T1000 (cell line): Measurements from ENCODE around the gene LIPH.

ENCODE experiments used
- DNase-seq: peaks from one replicate; lab custom pipeline; 2025; ENCODE audit warnings: mixed read lengths; lab: John Stamatoyannopoulos, UW

LIPH gene

DNA sequence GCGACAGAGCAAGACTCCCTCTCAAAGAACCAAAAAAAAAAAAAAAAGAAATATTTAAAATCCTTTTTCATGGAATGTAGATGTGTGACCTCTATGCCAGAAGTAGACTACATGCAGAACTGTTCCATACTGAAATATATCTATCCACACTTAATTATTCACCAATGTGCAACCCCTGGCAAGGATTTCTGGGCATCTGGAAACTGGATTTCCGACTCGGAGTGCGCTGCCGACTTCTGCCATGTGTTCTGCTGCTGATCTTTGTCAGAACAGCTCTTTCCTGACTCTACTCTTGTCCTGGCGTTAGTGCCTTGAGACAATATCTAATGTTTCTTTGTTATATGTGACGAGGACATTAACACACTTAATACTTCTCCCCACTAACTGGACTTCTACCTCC is 11.7 kb downstream of the LIPH start:
- no peak for DNase-seq

DNA sequence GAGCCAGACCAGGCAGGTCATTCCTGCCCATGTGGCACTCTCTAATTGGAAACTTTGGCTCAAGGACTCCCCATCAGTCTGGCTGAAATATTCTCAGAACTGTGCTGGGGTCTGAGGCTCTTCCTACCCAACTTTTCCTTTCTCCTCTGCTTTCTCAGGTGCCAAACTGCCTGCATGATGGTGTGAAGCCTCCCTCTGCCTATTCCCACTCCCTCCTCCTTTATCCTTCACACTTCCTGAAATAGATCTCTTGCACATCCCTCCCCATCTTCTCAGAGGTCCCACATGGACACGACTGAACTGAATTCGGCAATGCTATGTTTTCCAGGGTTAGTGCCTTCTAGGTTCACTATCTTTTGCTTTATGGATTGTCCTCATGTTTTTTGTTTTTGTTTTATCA is 12.5 kb downstream of the LIPH start:
- DNase-seq, result no peak

DNA sequence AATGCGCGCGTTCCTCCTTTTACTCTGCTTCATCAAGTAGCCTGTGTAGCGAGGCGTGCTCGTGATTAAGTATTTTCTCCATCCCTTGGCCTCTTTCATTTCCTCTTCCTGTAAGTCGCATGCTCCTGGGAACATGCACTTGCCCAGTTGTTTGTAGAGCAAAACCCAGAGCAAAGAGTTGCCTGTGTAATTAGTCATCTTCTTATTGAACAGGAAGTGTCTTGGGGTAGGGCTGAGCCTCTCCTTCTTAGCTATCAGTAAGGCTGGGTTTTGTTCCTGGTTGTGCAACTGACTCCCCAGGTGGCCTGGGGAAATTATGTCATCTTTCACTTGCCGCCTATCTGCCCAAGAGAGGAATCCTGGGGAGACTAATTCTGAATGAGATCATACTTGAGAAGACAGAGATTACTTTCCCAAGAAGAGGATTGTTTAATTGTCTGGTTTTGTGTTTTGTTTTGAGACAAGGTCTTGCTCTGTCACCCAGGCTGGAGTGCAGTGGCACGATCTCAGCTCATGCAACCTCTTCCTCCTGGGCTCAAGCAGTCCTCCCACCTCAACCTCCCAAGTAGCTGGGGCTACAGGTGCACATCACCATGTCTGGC is 14.9 kb downstream of the LIPH start:
- DNase-seq, result peak; percentile 72

- no peak for DNase-seq
Measured at GRCh38 chr3:185534511-185534910, 17.9 kb downstream of the LIPH start.

- DNase-seq, result no peak
Measured at GRCh38 chr3:185532901-185533300, 19.5 kb downstream of the LIPH start.

- DNase-seq, result no peak
Measured at GRCh38 chr3:185530856-185531255, 21.5 kb downstream of the LIPH start.

DNA sequence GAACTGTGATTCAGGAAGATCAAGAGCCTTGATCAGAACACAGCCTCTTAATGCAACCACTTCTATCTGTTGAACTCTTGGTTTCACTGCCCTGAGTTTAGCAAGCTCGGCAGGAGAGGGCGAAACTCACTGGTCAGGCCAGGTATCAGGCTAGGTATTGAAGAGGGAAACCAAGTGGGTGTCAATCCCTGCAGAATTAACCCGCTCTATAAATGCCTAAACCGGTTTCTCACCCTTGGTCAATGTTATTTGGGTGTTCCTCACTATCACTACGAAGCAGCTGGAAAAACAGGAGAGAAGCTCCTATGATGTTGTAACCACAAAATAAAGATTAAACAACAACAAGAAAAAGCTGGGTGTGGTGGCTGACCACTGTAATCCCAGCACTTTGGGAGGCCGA is 23.9 kb downstream of the LIPH start:
- no peak for DNase-seq

- no peak for DNase-seq
Measured at GRCh38 chr3:185527364-185527763, 25.0 kb downstream of the LIPH start.

DNA sequence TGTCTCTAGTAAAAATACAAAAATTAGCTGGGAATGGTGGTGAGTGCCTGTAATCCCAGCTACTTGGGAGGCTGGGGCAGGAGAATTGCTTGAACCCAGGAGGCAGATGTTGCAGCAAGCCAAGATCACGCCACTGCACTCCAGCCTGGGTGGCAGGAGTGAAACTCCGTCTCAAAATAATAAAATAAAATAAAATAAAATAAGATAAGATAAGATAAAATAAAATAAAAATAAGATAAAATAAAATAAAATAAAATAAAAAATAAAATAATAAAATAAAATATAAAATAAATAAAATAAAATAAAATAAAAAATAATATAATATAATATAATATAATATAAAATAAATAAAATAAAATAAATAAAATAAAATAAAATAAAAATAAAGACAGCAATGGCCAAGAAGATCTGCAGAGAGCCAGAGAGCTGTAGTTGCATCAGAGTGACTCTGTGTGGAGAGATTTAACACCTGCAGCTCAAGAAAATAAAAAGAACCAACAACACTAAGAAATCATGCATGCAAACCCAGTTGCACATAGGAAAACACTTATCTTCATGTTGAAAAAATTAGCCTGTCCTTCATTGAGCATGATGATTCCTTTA is 25.9 kb downstream of the LIPH start:
- no peak for DNase-seq

GRCh38 chr3:185521349-185522138 is 30.8 kb downstream of the LIPH start:
- no peak for DNase-seq

GRCh38 chr3:185519021-185519420 is 33.4 kb downstream of the LIPH start:
- DNase-seq, result no peak

- no peak for DNase-seq
Measured at GRCh38 chr3:185517387-185518130, 34.8 kb downstream of the LIPH start.

DNA sequence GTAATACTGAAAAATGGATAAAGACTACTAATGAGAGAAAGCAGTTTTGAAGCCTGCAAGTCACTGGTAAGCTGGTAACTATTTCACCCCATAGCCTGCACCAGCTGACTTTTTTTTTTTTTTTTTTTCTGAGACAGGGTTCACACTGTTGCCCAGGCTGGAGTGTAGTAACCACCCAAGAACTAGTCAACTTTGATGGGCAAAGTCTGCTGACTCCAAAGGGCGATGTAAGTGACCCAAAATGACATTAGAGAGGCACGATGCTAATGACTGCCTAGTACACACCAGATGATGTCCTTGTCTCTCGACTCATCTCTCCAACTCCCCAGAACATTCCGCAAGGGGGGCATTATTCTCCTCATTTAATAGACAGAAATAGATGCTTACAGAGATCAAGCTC is 40.7 kb downstream of the LIPH start:
- DNase-seq, result no peak

DNA sequence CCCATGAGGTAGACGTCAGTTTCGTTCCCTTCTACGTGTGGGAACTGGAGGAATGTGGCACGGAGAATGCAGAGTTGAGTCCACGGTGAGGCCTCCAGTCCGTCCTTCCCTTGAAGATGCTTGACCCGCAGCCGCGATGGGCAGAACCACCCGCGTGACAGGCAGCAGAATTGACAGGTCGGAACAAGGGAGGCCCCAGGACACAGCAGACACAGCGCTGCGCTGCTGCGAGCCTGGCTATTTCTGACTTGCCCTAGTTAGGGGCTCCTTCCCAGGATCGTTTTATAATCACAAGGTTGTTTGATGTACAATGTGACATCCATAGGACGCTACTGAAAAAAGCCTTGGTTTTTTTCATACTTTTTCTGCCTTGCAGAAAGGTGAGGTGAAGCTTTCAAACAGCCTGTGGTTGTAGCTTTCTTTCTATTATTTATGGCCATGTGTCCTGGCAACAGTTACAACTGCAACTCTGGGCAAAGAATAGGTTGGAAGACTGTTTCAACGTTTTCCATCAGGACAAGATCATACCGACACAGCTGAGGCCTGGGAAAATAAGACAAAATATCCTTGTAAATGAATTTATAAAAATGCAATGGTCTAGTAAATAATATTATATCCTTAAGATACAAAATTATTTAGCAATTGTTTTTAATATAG is 43.9 kb downstream of the LIPH start:
- DNase-seq, result no peak

GRCh38 chr3:185507883-185508282 is 44.5 kb downstream of the LIPH start:
- DNase-seq, result no peak

DNA sequence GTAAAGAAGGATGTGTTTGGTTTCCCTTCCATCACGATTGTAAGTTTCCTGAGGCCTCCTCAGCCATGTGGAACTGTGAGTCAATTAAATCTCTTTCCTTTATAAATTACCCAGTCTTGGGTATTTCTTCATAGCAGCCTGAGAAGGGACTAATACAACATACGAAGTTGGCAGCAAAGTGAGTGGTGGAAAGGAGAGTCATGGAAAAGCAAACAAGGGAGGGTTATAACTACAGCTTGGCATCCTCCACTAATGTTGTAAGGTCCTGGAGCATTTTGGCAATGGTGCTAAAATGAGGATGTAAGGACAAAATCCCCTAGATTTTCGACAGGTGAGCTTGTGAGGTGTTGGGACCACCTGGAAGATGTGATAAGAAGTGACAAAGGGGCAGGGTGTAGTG is 47.8 kb downstream of the LIPH start:
- DNase-seq, result no peak

DNA sequence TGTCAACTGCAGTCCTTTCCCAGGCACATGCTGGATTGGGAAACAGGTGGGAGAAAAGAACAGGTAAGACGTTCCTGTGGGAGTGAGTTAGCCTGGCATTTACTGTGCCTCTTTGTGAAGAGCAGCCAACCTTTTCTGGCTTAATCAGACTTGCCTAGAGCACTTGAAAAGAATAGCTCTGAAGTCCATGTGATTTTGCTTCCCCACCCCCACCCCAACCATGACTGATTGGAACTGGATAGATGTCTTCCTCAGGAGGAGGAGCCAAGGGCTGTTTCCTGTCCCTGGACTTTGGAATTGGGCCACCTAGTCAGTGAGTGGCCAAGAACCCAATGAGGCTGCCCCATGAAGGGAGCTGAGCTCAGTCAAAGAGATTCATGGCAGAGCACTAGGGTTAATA is 48.9 kb downstream of the LIPH start:
- DNase-seq, result no peak

- no peak for DNase-seq
Measured at GRCh38 chr3:185502987-185503386, 49.4 kb downstream of the LIPH start.

DNA sequence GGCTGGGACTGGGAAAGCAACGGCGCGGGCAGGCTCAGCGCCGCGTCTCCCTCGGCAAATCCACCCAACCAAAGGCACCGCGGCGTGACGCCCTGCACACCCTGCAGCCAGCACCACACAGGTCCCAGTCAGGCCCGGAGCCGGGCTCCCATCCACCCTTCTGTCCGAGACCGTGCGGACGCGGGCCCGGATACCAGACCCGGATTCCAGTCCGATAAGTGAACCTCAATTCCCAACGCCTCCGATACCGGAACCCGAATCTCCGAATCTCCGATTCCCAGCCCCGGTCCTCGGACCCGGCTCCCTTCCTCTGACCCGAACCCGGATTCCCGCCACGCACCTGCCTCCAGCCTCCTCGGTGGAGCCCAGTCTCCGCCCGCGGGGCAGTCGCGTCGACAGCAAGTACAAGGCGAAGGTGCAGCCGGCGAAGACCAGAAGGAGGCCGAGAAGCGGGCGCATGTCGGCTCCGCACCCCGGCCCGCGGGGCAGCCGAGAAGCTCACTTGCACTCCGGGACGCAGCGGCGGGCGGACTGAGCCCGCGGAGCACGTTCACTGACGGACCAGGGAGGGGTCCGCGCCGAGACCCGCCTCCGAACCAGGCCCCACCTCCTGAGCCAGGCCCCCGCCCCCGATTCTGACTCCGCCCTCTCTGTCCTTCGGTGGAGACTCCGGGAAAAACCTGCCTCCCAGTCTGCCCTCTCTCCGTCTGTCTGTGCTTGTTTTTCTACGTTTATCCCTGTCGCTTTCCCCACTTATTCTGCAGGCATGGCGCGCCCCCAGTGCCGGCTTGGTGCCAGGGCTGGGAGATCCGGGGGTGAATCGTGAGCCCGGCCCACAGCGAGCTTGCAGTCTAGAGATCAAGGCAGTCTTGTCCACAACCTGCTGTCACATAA is 53.6 kb downstream of the LIPH start, which contains the start of gene TMEM41A:
TSS of gene TMEM41A (minus strand) at position 533 of the 894 bp plus-strand sequence. CDS start at position 459, 74 bp downstream.
- DNase-seq, result peak; percentile 92

DNA sequence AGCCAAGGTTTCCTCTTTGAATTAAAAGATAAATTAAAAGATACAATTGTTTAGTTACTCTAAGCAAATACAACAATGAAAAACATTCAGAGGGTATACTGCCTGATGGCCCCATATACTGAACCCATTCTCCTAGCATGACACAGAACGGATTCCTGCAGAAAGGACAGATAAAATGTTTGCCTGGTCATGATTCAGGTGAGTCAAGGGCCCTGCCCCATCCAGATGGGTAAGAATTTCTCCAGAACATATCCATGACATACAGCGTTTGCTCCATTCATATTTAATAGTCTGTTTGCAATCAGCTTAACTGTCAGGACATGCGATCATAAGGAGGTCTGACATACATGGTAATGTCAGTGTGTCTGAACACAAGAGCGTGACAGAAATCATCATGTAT is 62.1 kb downstream of the LIPH start:
- no peak for DNase-seq

- no peak for DNase-seq
Measured at GRCh38 chr3:185489462-185489861, 62.9 kb downstream of the LIPH start.
